H1 (cell line): ENCODE results near the gene NBEA. TPM values are rescaled to one million over a fixed set of nuclear protein-coding genes. Genes with fewer than 3 reads are reported as not detected.

Experiments
- CTCF ChIA-PET: fragments of 300-600 bp; sonication (Branson Sonifier 250); formaldehyde crosslinking; loops from one replicate; lab custom pipeline; 2021; ENCODE audit not compliant: partially characterized antibody; lab: Charles Lee
- POLR2A ChIA-PET: fragments of 300-600 bp; sonication (Branson Sonifier 250); formaldehyde crosslinking; loops from one replicate; lab custom pipeline; 2021; ENCODE audit warnings: inconsistent platforms; ENCODE audit not compliant: partially characterized antibody; lab: Charles Lee
- DNase-seq, 2 experiments: peaks; one replicate each; pipeline versions ENCODE4 v3.0.0 to v3.0.0-alpha.2; 2010 to 2022; ENCODE audit warnings: low spot score in 2 of 2, low read depth in 1 of 2, mixed read lengths in 1 of 2
- FAIRE-seq: peaks from 2 replicates; lab custom pipeline; 2011; peaks lifted over from hg19 to GRCh38; lab: Jason Lieb, UNC
- H2AFZ ChIP-seq: 2 replicates; pipeline ENCODE4 v1.8.1; 2012; ENCODE audit warnings: low read length, inconsistent platforms
- H2AK5ac ChIP-seq: 2 replicates; pipeline ENCODE4 v1.6.1; 2013; ENCODE audit warnings: low read depth, low read length
- H2BK120ac ChIP-seq: replicated peaks from 2 replicates; pipeline ENCODE3; 2013; ENCODE audit warnings: low read depth, low read length, inconsistent platforms
- H2BK12ac ChIP-seq: 2 replicates; pipeline ENCODE4 v1.6.1; 2013; ENCODE audit warnings: low read depth, low read length
- H2BK15ac ChIP-seq: 2 replicates; pipeline ENCODE4 v1.6.1; 2013; ENCODE audit warnings: low read length
- H2BK20ac ChIP-seq: 2 replicates; pipeline ENCODE4 v1.6.1; 2013; ENCODE audit warnings: low read length
- H2BK5ac ChIP-seq: 2 replicates; pipeline ENCODE4 v1.6.1; 2013; ENCODE audit warnings: low read depth, low read length
- H3K14ac ChIP-seq: 2 replicates; pipeline ENCODE4 v1.6.1; 2013; ENCODE audit warnings: inconsistent platforms; ENCODE audit not compliant: insufficient read length
- H3K18ac ChIP-seq: 2 replicates; pipeline ENCODE4 v1.6.1; 2013; ENCODE audit warnings: low read length; ENCODE audit errors: extremely low read depth
- H3K23ac ChIP-seq: 2 replicates; pipeline ENCODE4 v1.6.1; 2013; ENCODE audit warnings: inconsistent platforms; ENCODE audit not compliant: insufficient read length
- H3K23me2 ChIP-seq: 2 replicates; pipeline ENCODE4 v1.6.1; 2013; ENCODE audit warnings: low read depth, low read length
- H3K27ac ChIP-seq: 2 replicates; pipeline ENCODE4 v1.6.1; 2011; ENCODE audit warnings: low read depth, low read length, inconsistent platforms
- H3K27me3 ChIP-seq, 4 experiments: replicated peaks in 1 of 4; 1 replicate in 1 of 4; 2 replicates in 3 of 4; pipeline versions ENCODE4 v1.6.1 to v1.8.1; 2011 to 2013; ENCODE audit warnings: low read length in 3 of 4, mild to moderate bottlenecking in 3 of 4, inconsistent platforms in 2 of 4, mixed read lengths in 2 of 4, moderate library complexity in 1 of 4; ENCODE audit not compliant: control insufficient read depth in 3 of 4, insufficient read depth in 3 of 4; ENCODE audit errors: extremely low read depth in 1 of 4
- H3K36me3 ChIP-seq, 4 experiments: 2 replicates each; pipeline versions ENCODE4 v1.6.1 to v1.8.1; 2011 to 2013; ENCODE audit warnings: mild to moderate bottlenecking in 4 of 4, low read length in 3 of 4, moderate library complexity in 2 of 4, control low read depth in 1 of 4, inconsistent platforms in 1 of 4; ENCODE audit not compliant: insufficient read depth in 4 of 4, control insufficient read depth in 2 of 4
- H3K4ac ChIP-seq: replicated peaks from 2 replicates; pipeline ENCODE3; 2013; ENCODE audit warnings: low read length, low read depth, mixed read lengths, inconsistent platforms; ENCODE audit not compliant: insufficient read length
- H3K4me1 ChIP-seq, 4 experiments: replicated peaks in 1 of 4; 1 replicate in 1 of 4; 2 replicates in 3 of 4; pipeline versions ENCODE4 v1.6.1 to v1.8.1; 2011 to 2013; ENCODE audit warnings: low read length in 3 of 4, inconsistent platforms in 2 of 4, mixed read lengths in 1 of 4; ENCODE audit not compliant: insufficient read depth in 4 of 4, control insufficient read depth in 3 of 4
- H3K4me2 ChIP-seq, 2 experiments: 2 replicates each; pipeline versions ENCODE4 v1.6.1 to v1.8.1; 2011 to 2013; ENCODE audit warnings: low read depth in 2 of 2, low read length in 2 of 2, control low read depth in 1 of 2, inconsistent platforms in 1 of 2, mild to moderate bottlenecking in 1 of 2; ENCODE audit not compliant: insufficient read depth in 1 of 2
- H3K4me3 ChIP-seq, 4 experiments: fragments of 200-600, 300-600 bp in 1 of 4; sonication (generic), shearing (Covaris generic), sonication (Bioruptor Twin) in 1 of 4; 2 replicates each; pipeline versions ENCODE4 v1.5.1 to v1.8.1; 2011 to 2016; ENCODE audit warnings: low read length in 4 of 4, low read depth in 3 of 4, control low read depth in 2 of 4, inconsistent platforms in 2 of 4, mild to moderate bottlenecking in 2 of 4, mixed read lengths in 1 of 4, moderate library complexity in 1 of 4; ENCODE audit not compliant: insufficient read depth in 2 of 4; ENCODE audit errors: extremely low read depth in 1 of 4
- H3K56ac ChIP-seq: replicated peaks from 2 replicates; pipeline ENCODE3; 2013; ENCODE audit warnings: low read depth, mild to moderate bottlenecking, mixed read lengths, low read length, inconsistent platforms; ENCODE audit not compliant: insufficient read length
- H3K79me1 ChIP-seq: 2 replicates; pipeline ENCODE4 v1.6.1; 2013; ENCODE audit warnings: low read depth, low read length, control low read depth
- H3K79me2 ChIP-seq, 2 experiments: 2 replicates each; pipeline versions ENCODE4 v1.6.1 to v1.8.1; 2012 to 2013; ENCODE audit warnings: low read length in 2 of 2, mild to moderate bottlenecking in 2 of 2, inconsistent platforms in 1 of 2; ENCODE audit not compliant: insufficient read depth in 2 of 2, control insufficient read depth in 1 of 2
- H3K9ac ChIP-seq, 4 experiments: replicated peaks in 1 of 4; 1 replicate in 1 of 4; 2 replicates in 3 of 4; pipeline versions ENCODE4 v1.6.1 to v1.8.1; 2011 to 2013; ENCODE audit warnings: low read depth in 3 of 4, low read length in 3 of 4, control low read depth in 2 of 4, mild to moderate bottlenecking in 2 of 4, moderate library complexity in 2 of 4, inconsistent platforms in 1 of 4; ENCODE audit errors: extremely low read depth in 1 of 4
- H3K9me3 ChIP-seq, 2 experiments: 2 replicates each; pipeline versions ENCODE4 v1.6.1 to v1.8.1; 2012 to 2013; ENCODE audit warnings: mild to moderate bottlenecking in 2 of 2, moderate library complexity in 2 of 2, control low read depth in 1 of 2, inconsistent platforms in 1 of 2, low read depth in 1 of 2, low read length in 1 of 2, mixed read lengths in 1 of 2; ENCODE audit not compliant: insufficient read depth in 2 of 2
- H4K20me1 ChIP-seq, 2 experiments: replicated peaks in 1 of 2; 2 replicates each; pipeline versions ENCODE3 to v1.8.1; 2011 to 2013; ENCODE audit warnings: inconsistent platforms in 2 of 2, low read length in 2 of 2, mild to moderate bottlenecking in 1 of 2; ENCODE audit not compliant: insufficient read depth in 2 of 2, control insufficient read depth in 1 of 2
- H4K5ac ChIP-seq: 2 replicates; pipeline ENCODE4 v1.6.1; 2013; ENCODE audit warnings: low read length, low read depth, mixed read lengths, inconsistent platforms; ENCODE audit not compliant: insufficient read length
- H4K8ac ChIP-seq: 2 replicates; pipeline ENCODE4 v1.8.0; 2013; ENCODE audit warnings: mild to moderate bottlenecking, moderate library complexity, low read length, inconsistent platforms; ENCODE audit not compliant: insufficient read depth; ENCODE audit errors: extremely low read depth
- H4K91ac ChIP-seq: replicated peaks from 2 replicates; pipeline ENCODE3; 2013; ENCODE audit warnings: low read length, mixed read lengths, inconsistent platforms; ENCODE audit not compliant: insufficient read length
- BRCA1 ChIP-seq: IDR thresholded peaks from 2 replicates; pipeline ENCODE4 v1.6.1; 2012; ENCODE audit warnings: low read depth, low read length, improper control_type of control experiment
- CHD2 ChIP-seq: IDR thresholded peaks from 2 replicates; pipeline ENCODE4 v1.6.1; 2012; ENCODE audit warnings: low read length, improper control_type of control experiment
- FOSL1 ChIP-seq: IDR thresholded peaks from 2 replicates; pipeline ENCODE4 v1.6.1; 2011; ENCODE audit warnings: mild to moderate bottlenecking, low read depth, low read length, moderate library complexity; ENCODE audit not compliant: insufficient read depth
- HDAC2 ChIP-seq, 2 experiments: fragments of 300-600 bp in 1 of 2; sonication (generic) in 1 of 2; IDR thresholded peaks; 2 replicates each; pipeline ENCODE4 v1.6.1; 2011 to 2012; ENCODE audit warnings: low read depth in 2 of 2, low read length in 2 of 2, mild to moderate bottlenecking in 2 of 2, moderate library complexity in 2 of 2, borderline replicate concordance in 1 of 2, inconsistent platforms in 1 of 2
- JUN ChIP-seq: IDR thresholded peaks from 2 replicates; pipeline ENCODE4 v1.6.1; 2011; ENCODE audit warnings: low read depth, mild to moderate bottlenecking, improper control_type of control experiment, low read length
- JUND ChIP-seq: IDR thresholded peaks from 2 replicates; pipeline ENCODE4 v1.6.1; 2011; ENCODE audit warnings: mild to moderate bottlenecking, improper control_type of control experiment, low read length
- NRF1 ChIP-seq: IDR thresholded peaks from 2 replicates; pipeline ENCODE4 v1.6.1; 2011; ENCODE audit warnings: mild to moderate bottlenecking, low read depth, low read length, improper control_type of control experiment
- POLR2AphosphoS5 ChIP-seq: IDR thresholded peaks from 2 replicates; pipeline ENCODE4 v1.6.1; 2011; ENCODE audit warnings: low read depth, low read length
- POU5F1 ChIP-seq: IDR thresholded peaks from 2 replicates; pipeline ENCODE4 v1.6.1; 2011; ENCODE audit warnings: low read depth, mild to moderate bottlenecking, low read length, moderate library complexity
- SP1 ChIP-seq: IDR thresholded peaks from 2 replicates; pipeline ENCODE4 v1.6.1; 2011; ENCODE audit warnings: low read depth, low read length
- WGBS, 2 experiments: shearing (Covaris generic) in 1 of 2; methylation state at CpG; one replicate each; pipeline versions ENCODE4 v1.1.6 to v1.1.7; 2013 to 2015; ENCODE audit warnings: low lambda C conversion rate in 2 of 2, mixed read lengths in 2 of 2, inconsistent platforms in 1 of 2, low coverage in 1 of 2, missing lambda C conversion rate in 1 of 2; ENCODE audit not compliant: insufficient replicate concordance in 2 of 2, insufficient coverage in 1 of 2, insufficient read length in 1 of 2; ENCODE audit errors: extremely low coverage in 1 of 2, missing lambda C conversion rate in 1 of 2; 5-methylcytosine and 5-hydroxymethylcytosine counted together
- polyA plus RNA-seq, 7 experiments: library from polyadenylated mRNA; depleted of rRNA in 3 of 7; stranded (reverse) in 5 of 7; unstranded in 2 of 7; fragments of >200 nt in 5 of 7; fragments of 200-250 nt in 2 of 7; gene quantifications; 1 replicate in 5 of 7; 2 replicates in 1 of 7; 4 replicates in 1 of 7; pipeline versions ENCODE4 v1.2.1 to v1.2.3, GENCODE V29; 2011 to 2013; ENCODE audit warnings: missing spikeins in 2 of 7, mixed read lengths in 2 of 7
- total RNA-seq: library from RNA; stranded (reverse); fragmentation: NEBNext Ultra II Directional; extraction: Animal tissue kit (Norgen Biotek cat#: 25700); gene quantifications from 2 replicates; pipeline ENCODE4 v1.2.1, GENCODE V29; 2021
- TF ChIP-seq, protein P1 (sequence below): IDR thresholded peaks from 2 replicates; pipeline ENCODE4 v1.6.1; 2012; ENCODE audit warnings: inconsistent platforms

NBEA gene
- total and polyA plus RNA-seq, 2 of the 8 experiments (the other 6 are each of a cell fraction or from before 2014, with no cell fraction given), result 14.2 to 21.5 TPM

DNA sequence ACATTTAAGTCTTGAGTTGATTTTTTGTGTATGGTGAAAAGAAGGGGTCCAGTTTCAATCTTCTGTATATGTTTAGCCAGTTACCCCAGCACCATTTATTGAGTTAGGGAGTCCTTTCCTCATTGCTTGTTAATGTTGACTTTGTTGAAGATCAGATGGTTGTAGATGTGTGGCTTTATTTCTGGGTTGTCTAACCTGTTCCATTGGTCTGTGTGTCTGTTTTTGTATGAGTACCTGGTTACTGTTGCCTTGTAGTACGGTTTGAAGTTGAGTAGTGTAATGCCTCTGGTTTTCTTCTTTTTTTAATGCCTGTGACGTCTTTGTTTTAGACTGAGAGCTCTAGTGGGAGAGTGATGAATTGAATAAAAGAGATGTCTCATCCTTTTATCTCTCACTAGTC is 83.2 kb downstream of the NBEA start:
- no peak overlapping the region for H2BK5ac ChIP-seq
- CTCF ChIA-PET, result no interaction called here

More for the DNA sequence above, 83.2 kb downstream of the NBEA start:
- Histone ChIP-seq H3K4me3 (no peak overlapping the region), H2AK5ac (no peak overlapping the region), H4K5ac (no peak overlapping the region), H2BK12ac (no peak overlapping the region), H4K91ac (no peak overlapping the region), H3K18ac (no peak overlapping the region), H3K36me3 (peaks cover 0 to 5% (median 1%) of the 10 kb centered on the region in 4 experiments; a peak in 2 of 8 replicates), H3K14ac (no peak overlapping the region), H3K9ac (no peak overlapping the region), H4K8ac (no peak overlapping the region), H2BK15ac (no peak overlapping the region), H3K23me2 (no peaks in the 10 kb centered on the region), H3K4me2 (no peak overlapping the region), H3K23ac (no peak overlapping the region), H2BK120ac (no peak overlapping the region), H4K20me1 (no peaks in the 10 kb centered on the region), H3K4me1 (no peaks in the 10 kb centered on the region), H3K79me1 (no peaks in the 10 kb centered on the region; the same call in 1 of the 2 replicates), H3K56ac (no peak overlapping the region), H3K4ac (no peak overlapping the region), H3K27ac (no peak overlapping the region), H2BK20ac (no peak overlapping the region), H3K9me3 (no peaks in the 10 kb centered on the region; a peak in 2 of 4 replicates), H3K79me2 (peaks cover 0 to 99% of the 10 kb centered on the region in 2 experiments; a peak in 3 of 4 replicates), H3K27me3 (no peaks in the 10 kb centered on the region), H2AFZ (no peak overlapping the region)
- FAIRE-seq (no peak), DNase-seq (no peak)
- POLR2A ChIA-PET, result no interaction called here
- 94% methylated on average over 2 of the region's 2 CpGs; no CpG with 5 or more reads in 1 of the 2 experiments for WGBS, 2 experiments
- TF ChIP-seq FOSL1, result no peak
- TF ChIP-seq JUND, result no peak
- no peak for TF ChIP-seq CHD2
- TF ChIP-seq, protein P1, sequence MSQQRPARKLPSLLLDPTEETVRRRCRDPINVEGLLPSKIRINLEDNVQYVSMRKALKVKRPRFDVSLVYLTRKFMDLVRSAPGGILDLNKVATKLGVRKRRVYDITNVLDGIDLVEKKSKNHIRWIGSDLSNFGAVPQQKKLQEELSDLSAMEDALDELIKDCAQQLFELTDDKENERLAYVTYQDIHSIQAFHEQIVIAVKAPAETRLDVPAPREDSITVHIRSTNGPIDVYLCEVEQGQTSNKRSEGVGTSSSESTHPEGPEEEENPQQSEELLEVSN, result no peak
- TF ChIP-seq HDAC2 (IDR thresholded peaks at IDR 0.05; ENCODE audit: borderline replicate concordance in 1 of 2, low read depth in 2 of 2, low read length in 2 of 2), result no peak
- no peak for TF ChIP-seq SP1
- TF ChIP-seq POU5F1, result no peak
- TF ChIP-seq BRCA1, result no peak
- no peak for TF ChIP-seq POLR2AphosphoS5
- TF ChIP-seq NRF1, result no peak
- no peak for TF ChIP-seq JUN
